NT2/D1 (cell line): ENCODE data around the gene MPP3.

ENCODE experiments used
- SUZ12 ChIP-seq: IDR thresholded peaks from 2 replicates; pipeline ENCODE4 v1.6.1; 2011; ENCODE audit not compliant: insufficient read length, insufficient read depth; ENCODE audit errors: extremely low read depth
- YY1 ChIP-seq: IDR thresholded peaks from 2 replicates; pipeline ENCODE4 v1.6.1; 2011; ENCODE audit not compliant: insufficient read length, insufficient read depth

- TF ChIP-seq YY1 (no peak), SUZ12 (no peak)
Observed at GRCh38 chr17:43779145-43780125, 53.5 kb downstream of the MPP3 start.
